Posterior vena cava (tissue), 2 donors: ENCODE data around the gene MAGED1. TPM values are rescaled to one million over a fixed set of nuclear protein-coding genes. Genes with fewer than 3 reads are reported as not detected.
A peak's percentile ranks its signal among the peaks of the same experiment; 100 is the strongest.

Source experiments
- DNase-seq: peaks from one replicate; pipeline ENCODE4 v3.0.0-alpha.2; 2020; ENCODE audit warnings: low spot score
- intact Hi-C, 2 donors: fragments of 100-400 bp; cut with DNase I; formaldehyde crosslinking; loops; one replicate each; pipeline versions ENCODE4 v1.14.1 to v1.14.2; 2022 to 2023
- long read RNA-seq, 2 donors: library from polyadenylated mRNA; unstranded; transcript quantifications; one replicate each; pipeline ENCODE4 v2.0.0, GENCODE V29; 2020 to 2021
- total RNA-seq, 2 donors: library from RNA; stranded (reverse); fragmentation: NEBNext Ultra II Directional; extraction: Animal tissue kit (Norgen Biotek cat#: 25700); gene quantifications; one replicate each; pipeline ENCODE4 v1.2.1, GENCODE V29; 2021
- donor health status: DM: yes; HTN: yes; CAD: no.
- donor health status: DM: yes; HTN: yes; CAD: no.

Gene MAGED1, protein sequence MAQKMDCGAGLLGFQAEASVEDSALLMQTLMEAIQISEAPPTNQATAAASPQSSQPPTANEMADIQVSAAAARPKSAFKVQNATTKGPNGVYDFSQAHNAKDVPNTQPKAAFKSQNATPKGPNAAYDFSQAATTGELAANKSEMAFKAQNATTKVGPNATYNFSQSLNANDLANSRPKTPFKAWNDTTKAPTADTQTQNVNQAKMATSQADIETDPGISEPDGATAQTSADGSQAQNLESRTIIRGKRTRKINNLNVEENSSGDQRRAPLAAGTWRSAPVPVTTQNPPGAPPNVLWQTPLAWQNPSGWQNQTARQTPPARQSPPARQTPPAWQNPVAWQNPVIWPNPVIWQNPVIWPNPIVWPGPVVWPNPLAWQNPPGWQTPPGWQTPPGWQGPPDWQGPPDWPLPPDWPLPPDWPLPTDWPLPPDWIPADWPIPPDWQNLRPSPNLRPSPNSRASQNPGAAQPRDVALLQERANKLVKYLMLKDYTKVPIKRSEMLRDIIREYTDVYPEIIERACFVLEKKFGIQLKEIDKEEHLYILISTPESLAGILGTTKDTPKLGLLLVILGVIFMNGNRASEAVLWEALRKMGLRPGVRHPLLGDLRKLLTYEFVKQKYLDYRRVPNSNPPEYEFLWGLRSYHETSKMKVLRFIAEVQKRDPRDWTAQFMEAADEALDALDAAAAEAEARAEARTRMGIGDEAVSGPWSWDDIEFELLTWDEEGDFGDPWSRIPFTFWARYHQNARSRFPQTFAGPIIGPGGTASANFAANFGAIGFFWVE
- total RNA-seq: 100 to 1,000 TPM in 1 of 2 donors, 10 to 100 TPM in 1; 72.7 to 103 TPM
- long read RNA-seq, donor 1, transcript MAGED1-201 (13 exons, 2,747 nt): major isoform, 30 of 60 reads
- long read RNA-seq, donor 1, partial matches to known transcripts: 27 of 60 reads
- long read RNA-seq, donor 1, other reads (novel, unspliced or antisense): 3 of 60 reads
- long read RNA-seq, donor 2, transcript MAGED1-201 (13 exons, 2,747 nt): major isoform, 57 of 141 reads
- long read RNA-seq, donor 2, transcript MAGED1-204 (13 exons, 2,701 nt): minor isoform, 9 of 141 reads
- long read RNA-seq, donor 2, partial matches to known transcripts: 69 of 141 reads
- long read RNA-seq, donor 2, other reads (novel, unspliced or antisense): 6 of 141 reads

GRCh38 chrX:51892921-51893745 is at the start of gene MAGED1:
Gene MAGED1 (plus strand): TSS chrX:51893623. CDS start chrX:51894305, 682 bp downstream.
- peak; percentile 95 for DNase-seq
- intact Hi-C loops: no loop called here

DNA sequence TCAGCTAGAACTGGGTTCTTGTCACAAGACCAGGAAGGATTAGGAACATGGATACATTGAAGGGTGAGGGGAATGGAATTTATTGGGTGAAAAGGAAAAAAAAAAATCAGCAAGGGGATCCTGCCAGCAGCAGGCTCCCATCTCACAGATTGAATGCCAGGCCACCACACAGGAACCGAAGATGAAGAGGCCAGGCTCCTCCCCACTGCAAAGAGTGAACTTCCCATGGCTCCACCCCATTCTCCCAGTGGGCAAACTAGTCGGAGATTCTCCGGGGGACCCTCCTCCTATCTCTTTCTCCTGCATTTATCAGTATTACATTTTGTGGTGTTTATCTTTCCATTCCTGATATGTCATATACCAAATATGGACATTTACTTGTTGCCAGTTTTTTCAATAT is 46.0 kb upstream of the MAGED1 start:
- intact Hi-C loops: no loop called here
- DNase-seq: no peak

- intact Hi-C loops: no loop called here
- no peak for DNase-seq
Measured at GRCh38 chrX:51851507-51852085, 41.8 kb upstream of the MAGED1 start.

- no peak for DNase-seq
- intact Hi-C loops: no loop called here
Measured at GRCh38 chrX:51852096-51852495, 41.3 kb upstream of the MAGED1 start.

DNA sequence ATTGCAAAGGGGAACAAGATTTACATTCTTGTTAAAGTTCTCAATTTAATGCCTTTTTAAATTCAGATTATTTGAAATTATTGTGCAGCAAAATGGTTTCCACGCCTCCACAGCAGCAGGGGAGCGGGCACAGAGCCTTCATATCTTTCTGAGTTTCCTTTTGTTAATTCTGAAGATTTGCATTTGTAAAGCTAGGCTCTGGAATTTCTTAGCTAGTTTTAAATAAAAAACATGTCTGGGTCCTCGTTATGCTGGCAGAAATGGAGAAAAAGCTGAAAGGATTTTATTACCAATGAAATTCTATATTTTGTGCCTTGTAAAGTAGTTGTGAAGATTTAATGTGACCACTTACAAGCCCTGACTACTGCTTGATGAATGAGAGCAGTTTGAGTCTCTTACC is 40.8 kb upstream of the MAGED1 start:
- intact Hi-C loops: no loop called here
- DNase-seq: no peak

GRCh38 chrX:51853251-51853650 is 40.2 kb upstream of the MAGED1 start:
- no peak for DNase-seq
- intact Hi-C loops: no loop called here

DNA sequence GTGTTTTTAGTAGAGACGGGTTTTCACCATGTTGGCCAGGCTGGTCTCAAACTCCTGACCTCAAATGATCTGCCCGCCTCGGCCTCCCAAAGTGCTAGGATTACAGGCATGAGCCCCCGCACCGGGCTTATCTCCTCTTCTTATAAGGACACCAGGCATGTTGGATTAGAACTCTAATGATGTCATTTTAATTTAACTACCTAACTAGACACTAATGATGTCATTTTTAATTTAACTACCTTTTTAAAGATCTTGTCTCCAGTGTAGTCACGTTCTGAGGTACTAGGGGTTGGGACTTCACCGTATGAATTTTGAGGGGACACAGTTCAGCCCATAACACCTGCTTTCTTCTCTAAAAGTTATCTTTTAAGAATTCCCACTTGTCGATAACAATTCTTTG is 37.7 kb upstream of the MAGED1 start:
- DNase-seq: no peak
- intact Hi-C loops: no loop called here

DNA sequence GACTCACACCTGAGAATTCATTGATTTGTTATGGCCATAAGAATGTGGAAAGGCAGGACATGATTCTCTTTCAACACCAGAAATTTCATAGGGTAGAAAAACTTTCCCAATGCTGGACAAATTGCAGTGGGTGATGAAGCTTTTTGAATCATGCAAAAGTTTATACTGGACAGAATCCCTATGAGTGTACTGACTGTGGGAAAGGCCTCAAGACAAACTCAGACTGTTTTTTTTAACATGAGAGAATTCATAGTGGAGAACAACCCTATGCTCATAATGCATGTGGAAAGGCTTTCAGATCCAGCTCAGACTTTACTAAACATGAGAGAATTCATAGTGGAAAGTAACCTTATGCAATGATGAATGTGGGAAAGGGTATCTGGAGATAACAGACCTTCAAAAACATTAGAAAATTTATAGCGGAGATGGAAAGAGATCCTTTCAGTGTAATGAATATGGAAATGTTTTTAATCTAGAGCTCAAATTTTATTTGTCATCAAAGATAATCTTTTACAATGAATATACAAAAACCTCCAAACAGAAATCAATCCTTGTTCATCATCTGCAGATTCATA is 36.2 kb upstream of the MAGED1 start:
- no peak for DNase-seq
- intact Hi-C loops: no loop called here

- intact Hi-C loops: no loop called here
- DNase-seq: no peak
Measured at GRCh38 chrX:51860679-51861078, 32.7 kb upstream of the MAGED1 start.

GRCh38 chrX:51862920-51863319 is 30.5 kb upstream of the MAGED1 start:
- intact Hi-C loops: no loop called here
- no peak for DNase-seq

DNA sequence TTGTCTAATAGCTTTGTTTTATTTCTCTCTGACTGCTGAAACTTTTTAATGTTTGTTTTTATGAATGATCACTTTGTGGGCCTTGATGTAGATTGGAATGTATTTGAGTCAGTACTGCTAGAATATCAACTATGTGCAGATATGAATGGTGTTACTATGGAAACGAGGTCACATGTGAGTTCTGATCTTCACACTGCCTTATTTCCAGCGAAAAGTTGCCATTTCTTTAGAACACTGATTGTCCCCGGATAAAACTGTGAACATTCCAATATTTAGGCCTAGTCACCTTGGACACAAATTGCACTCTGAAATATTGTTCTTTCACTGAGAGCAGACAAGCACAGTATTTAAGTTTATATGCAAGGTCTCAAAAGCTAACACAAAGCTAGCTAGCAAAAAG is 27.2 kb upstream of the MAGED1 start:
- intact Hi-C loops: no loop called here
- DNase-seq: no peak

GRCh38 chrX:51867626-51868025 is 25.8 kb upstream of the MAGED1 start:
- no peak for DNase-seq
- intact Hi-C loops: no loop called here

- intact Hi-C loops: no loop called here
Measured at GRCh38 chrX:51870354-51870753, 23.1 kb upstream of the MAGED1 start.

DNA sequence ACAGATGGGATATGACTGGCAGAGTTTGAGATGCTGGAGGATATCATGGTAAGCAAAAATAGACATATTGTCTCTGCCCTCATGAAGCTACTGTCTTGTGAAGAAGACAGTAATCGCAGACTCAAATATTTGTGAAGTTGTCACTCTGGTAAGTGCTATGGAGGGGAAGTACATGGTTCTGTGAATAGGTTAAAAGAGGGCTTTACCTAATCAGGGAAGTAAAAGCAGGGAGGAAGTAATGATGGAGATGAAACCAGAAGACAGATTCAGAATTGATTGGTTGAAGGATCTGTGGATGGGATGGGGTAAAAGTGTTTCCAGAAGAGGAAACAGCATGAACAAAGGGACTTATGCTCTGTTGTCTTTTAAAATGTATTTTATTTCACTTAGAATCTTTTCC is 19.3 kb upstream of the MAGED1 start:
- intact Hi-C loops: no loop called here
- DNase-seq: no peak

More at GRCh38 chrX:51870354-51870753, 23.1 kb upstream of the MAGED1 start:
- no peak for DNase-seq

GRCh38 chrX:51876441-51876840 is 17.0 kb upstream of the MAGED1 start:
- no peak for DNase-seq
- intact Hi-C loops: no loop called here

GRCh38 chrX:51878056-51878455 is 15.4 kb upstream of the MAGED1 start:
- intact Hi-C loops: no loop called here

DNA sequence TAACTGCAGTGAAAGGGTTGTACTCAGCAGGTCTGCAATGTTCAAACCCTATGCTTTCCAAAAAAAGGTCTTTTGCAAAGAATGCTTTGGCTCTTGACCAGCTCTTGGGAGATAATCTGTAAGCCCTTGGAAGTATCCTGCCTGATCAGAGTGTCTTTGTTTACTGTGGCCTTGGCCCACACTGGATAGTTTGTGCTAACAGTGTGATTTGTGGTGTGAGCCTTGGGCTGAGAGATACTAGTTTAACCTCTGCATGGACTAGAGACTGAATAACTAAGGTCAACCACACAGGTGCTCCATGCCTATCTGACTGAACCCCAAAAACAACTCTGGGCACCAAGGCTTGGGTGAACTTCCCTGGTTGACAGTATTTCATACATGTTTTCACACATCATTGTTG is 3.6 kb upstream of the MAGED1 start:
- intact Hi-C loops: no loop called here
- no peak for DNase-seq

More at GRCh38 chrX:51878056-51878455, 15.4 kb upstream of the MAGED1 start:
- no peak for DNase-seq

GRCh38 chrX:51891245-51891644 is 2.2 kb upstream of the MAGED1 start:
- DNase-seq: no peak
- intact Hi-C loops: no loop called here
